ENCODE data around the gene CTNNA1.
"Not testable (repeated sequence)": the region's sequence is repeated elsewhere in the genome, so short reads cannot be mapped to it uniquely, and the experiment has no call there.

Gene CTNNA1, protein sequence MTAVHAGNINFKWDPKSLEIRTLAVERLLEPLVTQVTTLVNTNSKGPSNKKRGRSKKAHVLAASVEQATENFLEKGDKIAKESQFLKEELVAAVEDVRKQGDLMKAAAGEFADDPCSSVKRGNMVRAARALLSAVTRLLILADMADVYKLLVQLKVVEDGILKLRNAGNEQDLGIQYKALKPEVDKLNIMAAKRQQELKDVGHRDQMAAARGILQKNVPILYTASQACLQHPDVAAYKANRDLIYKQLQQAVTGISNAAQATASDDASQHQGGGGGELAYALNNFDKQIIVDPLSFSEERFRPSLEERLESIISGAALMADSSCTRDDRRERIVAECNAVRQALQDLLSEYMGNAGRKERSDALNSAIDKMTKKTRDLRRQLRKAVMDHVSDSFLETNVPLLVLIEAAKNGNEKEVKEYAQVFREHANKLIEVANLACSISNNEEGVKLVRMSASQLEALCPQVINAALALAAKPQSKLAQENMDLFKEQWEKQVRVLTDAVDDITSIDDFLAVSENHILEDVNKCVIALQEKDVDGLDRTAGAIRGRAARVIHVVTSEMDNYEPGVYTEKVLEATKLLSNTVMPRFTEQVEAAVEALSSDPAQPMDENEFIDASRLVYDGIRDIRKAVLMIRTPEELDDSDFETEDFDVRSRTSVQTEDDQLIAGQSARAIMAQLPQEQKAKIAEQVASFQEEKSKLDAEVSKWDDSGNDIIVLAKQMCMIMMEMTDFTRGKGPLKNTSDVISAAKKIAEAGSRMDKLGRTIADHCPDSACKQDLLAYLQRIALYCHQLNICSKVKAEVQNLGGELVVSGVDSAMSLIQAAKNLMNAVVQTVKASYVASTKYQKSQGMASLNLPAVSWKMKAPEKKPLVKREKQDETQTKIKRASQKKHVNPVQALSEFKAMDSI

DNA sequence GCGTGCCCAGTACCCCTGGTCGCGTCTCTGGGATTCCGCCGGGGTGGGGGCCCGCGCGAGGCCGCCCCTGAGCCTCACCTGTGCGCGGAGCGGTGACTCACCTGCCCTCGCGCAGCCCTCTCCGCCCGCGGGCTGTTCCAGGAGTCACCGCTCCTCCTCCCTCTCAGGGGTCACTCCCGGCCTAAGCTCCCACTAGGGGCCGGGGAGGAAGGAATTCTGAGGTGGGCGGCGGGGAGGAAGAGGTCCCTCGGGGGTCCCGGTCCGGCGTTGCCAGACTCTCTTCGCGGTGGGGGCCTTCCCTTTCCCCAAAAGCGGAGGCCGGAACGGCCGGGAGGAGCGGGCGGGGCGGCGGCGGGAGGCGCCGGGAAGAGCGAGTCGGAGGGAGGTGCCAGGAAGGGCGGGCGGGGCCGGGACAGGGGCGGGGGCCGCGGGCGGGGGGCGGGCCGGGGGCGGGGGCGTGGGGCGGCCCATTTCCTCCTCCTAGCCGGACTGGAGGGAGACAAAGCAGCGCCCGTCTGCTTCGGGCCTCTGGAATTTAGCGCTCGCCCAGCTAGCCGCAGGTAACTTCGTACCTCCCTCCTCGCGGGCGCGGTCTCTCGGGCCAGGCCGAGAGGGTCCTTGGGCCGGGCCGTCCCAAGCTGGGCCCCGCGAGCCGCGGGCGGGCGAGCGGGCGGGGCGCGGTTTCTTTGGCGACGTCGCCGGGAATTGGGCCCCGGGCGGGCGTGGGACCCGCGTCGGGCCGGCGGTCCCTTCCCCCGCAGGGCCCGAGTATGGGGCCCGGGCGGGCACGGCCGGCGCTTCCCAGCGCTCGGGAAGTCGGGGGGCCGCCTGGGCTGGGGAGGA lies at the start of gene CTNNA1:
TSS of gene CTNNA1 (plus strand) at position 475 of the 843 bp plus-strand sequence. CDS start 28,500 bp downstream, outside the sequence.
- DNase-seq, result peak; percentile 53

DNA sequence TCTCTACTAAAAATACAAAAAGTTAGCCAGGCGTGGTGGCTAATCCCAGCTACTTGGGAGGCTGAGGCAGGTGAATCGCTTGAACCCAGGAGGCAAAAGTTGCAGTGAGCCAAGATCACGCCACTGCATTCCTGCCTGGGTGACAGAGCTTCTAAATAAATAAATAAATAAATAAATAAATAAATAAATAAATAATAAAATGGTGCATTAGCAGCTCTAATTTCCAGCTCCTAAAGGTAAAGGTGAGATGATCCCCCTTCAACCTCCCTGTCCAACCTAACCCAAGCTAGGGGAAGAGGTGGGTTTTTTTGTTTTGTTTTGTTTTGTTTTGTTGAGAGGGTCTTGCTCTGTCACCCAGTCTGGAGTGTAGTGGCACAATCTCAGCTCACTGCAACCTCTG lies 49.4 kb upstream of the CTNNA1 start:
- DNase-seq, result not testable (repeated sequence)

DNA sequence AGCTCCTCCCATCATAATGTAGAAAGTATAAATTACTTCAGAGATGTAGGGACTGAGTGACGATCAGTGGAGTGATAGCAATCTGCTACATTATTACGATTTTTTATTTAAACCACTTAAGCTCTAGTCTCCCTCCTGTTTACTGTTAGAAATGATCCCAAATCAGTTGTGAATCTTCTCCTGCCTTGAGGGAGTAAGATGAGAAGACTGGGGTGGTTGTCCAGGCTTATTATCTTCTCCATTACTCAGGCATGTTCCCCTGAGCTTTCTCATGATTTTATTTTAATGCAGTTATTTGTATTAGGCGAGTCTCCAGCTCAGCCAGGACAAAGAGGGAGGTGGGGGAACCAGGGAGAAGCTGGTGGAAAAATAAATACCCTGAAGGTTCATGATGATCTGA lies 48.2 kb upstream of the CTNNA1 start:
- DNase-seq, result no peak

DNA sequence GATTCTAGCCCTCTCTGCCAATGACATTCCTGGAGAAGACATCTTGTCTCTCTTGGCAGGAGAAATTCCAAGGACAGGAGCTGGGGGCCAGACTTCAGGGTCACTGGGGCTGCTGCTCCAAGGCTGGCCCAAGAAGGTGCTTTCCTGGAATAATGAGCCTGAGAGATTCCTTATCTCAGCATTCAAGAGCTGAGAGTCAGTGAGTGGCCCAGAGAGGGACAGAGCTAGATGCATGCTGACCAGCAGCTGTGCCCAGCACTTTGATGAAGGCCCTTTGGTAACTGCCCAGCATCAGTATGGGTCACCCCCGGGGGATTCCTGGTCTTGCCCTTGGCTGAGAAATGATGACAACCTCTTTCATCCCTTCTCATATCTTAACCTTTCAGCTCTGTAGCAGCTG lies 47.7 kb upstream of the CTNNA1 start:
- DNase-seq, result no peak

DNA sequence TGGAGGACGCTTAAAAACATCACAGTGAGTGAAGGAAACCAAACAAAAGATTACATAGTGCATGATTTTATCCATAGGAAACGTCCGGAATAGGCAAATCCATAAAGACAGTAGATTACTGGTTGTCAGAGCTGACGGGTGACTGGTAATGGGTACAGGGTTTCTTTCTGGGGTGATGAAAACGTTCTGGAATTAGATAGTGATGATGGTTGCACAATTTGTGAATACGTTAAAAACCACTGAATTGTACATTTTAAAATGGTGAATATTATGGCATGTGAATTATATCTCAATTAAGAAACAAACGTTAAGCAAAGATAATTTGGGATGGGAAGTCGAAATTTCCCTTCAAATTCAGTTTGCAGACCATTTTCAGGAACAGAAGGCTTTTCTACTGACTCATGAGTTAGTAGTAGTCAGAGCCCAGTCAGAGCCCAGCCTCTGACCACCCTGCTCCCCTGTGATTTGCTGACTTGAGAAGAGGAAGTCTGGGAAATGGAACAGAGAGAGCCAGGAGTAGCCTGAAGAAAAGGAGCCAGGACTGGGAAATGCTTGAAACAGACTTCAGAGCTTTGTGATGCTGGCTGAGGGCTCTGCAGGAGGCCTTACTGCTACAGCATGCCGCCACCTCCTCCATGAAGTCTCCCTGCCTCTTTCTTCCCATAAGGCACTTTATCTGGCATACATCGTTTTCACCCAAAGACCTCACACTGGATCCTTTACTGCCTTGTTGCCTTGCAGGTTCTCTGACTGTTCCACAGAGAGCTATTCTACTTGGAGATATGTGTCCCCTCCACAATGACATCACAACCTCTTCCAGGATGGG lies 46.4 kb upstream of the CTNNA1 start:
- no peak for DNase-seq

DNA sequence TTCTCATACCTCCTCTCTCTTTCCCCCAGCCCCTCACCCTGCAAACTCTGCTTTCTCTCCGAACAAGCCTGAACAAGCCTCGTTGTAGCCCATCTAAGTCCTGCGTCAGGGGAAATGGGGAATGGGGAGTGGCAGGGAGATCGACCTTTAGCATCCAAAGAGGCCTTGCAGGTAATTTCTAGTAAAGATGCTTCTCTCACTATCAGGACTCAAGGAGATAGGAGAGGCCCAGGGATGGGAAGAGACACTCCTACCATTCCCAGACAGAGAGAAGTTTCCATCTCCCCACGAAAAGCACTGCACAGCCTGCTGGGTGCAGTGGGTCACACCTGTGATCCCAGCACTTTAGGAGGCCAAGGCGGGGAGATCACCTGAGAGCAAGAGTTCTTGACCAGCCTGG lies 44.4 kb upstream of the CTNNA1 start:
- no peak for DNase-seq

DNA sequence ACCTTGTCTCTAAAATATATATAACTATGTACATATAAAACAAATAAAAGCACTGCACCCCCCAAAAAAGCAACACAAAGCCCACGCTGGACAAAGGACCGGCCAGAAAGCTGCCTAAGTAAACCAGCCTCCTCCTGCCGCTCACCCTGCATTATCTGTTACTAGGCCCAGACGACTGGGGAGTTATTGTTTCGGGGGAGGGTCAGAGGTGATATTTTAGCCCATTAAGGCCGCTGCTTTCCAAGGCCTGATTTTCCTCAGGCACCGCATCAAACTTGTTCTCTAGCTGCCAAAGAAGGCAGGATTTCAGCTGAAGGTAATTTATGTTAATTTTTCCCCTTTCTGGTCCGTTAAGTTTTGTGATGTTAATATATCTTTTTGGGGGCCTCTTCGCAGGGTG lies 44.0 kb upstream of the CTNNA1 start:
- no peak for DNase-seq

DNA sequence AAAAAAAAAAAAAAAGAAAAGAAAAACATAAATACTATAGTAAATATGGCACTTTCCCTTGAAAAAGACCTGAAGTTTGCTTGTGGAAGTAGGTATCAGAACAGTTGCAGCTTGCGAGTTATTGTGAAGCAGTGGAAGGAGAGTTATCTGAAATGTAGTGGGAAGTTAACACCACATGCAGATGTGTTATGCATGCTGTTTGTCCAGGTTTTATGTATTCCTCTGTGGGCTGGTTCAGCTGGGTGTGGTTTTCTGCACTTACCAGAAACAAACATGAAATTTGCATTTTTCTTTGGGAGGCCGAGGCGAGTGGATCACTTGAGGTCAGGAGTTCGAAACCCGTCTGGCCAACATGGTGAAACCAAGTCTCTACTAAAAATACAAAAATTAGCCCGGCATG lies 42.1 kb upstream of the CTNNA1 start:
- DNase-seq, result no peak

DNA sequence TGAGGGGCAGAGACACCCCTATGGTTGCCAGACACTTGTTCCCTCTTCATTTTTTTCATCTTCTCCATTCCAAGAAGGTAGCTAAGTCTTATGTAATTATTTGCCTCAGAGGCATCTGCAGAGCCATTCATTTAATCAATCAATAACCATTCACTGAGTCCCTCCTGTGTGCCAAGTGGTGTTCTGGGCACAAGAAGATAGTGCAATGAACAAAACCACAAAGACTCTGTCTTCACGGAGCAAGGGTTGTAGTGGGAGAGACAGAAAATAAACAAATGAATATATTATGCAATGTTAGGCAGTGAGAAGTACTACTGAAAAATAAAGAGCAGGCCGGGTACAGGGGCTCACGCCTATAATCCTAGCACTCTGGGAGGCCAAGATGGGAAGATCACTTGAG lies 41.4 kb upstream of the CTNNA1 start:
- no peak for DNase-seq

DNA sequence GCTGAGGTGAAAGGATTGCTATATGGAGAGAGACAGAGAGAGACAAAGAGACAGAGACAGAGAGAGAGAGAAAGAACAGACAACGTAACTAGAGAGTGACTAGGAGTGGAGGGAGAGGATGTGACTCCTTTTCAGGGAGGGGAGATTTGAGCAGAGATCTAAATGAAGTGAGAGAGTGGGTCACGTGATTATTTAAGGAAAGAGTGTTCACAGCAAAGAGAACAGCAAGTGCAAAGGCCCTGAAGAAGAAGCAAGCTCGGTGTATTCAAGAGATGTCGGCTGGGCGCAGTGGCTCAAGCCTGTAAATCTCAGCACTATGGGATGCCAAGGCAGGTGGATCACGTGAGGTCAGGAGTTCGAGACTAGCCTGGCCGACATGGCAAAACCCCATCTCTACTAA lies 40.9 kb upstream of the CTNNA1 start:
- DNase-seq, result no peak

DNA sequence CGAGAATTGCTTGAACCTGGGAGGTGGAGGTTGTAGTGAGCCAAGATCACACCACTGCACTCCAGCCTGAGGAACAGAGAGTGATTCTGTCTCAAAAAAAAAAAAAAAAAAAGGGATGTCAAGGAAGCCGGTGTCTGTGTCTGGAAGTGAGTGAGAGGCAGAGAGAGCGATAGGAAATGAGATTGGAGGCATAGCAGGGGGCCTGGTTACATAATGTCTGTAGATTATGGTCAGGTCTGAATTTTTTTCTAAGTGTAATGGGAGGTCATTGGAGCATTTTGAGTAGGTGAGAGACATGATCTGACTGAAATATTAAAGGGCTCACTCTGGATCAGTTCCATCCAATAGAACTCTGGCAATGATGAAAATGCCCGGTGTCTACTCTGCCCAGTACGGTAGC lies 40.4 kb upstream of the CTNNA1 start:
- no peak for DNase-seq

DNA sequence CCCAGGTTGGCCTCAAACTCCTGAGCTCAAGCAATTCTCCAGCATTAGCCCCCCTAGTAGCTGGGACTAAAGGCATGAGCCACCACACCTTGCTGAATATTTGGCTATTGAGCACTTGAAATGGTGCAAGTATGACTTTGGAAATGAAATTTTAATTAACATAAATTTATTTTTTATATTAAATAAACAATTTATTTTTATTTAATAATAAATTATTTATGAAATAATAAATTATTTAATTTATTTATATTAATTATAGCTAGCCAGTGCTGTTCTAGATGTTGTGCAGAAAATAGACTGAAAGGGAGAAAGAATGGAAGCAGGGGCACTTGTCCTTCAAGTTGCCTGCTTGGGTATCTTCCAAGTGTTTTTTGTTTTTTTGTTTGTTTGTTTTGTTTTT lies 40.0 kb upstream of the CTNNA1 start:
- DNase-seq, result no peak

DNA sequence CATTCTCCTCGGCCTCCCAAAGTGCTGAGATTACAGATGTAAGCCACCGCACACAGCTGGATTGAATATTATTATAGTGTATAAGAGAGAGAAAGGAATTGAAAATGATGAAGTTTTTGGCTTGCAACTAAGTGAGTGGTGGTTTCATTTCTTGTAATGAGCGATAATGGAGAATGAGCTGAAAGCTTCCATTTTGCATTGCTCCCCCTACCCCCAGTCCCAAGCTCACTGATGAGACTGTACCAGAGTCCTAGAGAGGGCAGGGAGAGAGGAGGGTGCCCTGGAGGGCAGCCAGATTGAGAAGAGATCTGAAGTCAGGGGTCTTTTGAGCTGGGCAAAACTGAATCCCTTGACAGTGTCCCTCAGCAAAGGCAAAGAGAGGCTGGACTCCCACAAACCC lies 38.5 kb upstream of the CTNNA1 start:
- no peak for DNase-seq

DNA sequence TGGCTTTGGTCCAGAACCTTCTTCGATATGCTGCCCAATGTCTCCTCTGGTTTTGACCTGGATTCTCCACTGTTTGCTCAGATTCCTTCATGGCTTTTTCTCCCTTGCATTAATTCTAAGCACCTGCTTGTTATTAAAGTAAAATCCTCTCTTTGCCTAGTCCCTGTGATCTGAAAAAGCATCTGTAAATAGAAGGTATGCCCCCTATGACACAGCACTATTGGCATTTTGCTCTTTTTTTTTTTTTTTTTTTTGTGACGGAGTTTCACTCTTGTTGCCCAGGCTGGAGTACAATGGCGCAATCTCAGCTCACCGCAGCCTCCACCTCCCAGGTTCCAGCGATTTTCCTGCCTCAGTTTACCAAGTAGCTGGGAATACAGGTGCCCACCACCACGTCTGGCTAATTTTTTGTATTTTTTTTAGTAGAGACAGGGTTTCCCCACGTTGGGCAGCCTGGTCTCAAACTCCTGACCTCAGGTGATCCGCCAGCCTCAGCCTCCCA lies 37.2 kb upstream of the CTNNA1 start:
- not testable (repeated sequence) for DNase-seq

DNA sequence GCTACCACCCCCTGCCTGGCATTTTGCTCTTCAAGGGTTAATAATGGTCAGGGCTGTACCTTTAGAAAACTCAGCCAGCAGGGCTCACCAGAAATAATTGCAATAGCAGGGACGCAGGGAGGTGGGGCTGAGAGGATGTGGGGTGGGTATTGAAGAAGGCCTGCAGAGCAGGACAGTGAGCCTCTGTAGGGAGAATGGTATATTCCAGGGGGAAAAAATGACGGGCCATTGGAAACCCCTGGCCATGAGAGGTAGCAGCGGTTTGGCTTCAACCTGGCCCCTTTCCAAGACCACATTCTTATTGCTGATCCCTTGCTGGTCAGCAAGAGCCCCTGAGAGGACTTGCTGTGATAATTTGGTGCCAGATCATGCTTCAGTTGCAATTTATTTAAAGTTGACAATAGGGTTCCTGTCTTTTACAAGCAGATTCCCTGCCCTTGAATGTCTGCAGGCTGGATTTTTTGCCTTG lies 36.7 kb upstream of the CTNNA1 start:
- DNase-seq, result no peak

DNA sequence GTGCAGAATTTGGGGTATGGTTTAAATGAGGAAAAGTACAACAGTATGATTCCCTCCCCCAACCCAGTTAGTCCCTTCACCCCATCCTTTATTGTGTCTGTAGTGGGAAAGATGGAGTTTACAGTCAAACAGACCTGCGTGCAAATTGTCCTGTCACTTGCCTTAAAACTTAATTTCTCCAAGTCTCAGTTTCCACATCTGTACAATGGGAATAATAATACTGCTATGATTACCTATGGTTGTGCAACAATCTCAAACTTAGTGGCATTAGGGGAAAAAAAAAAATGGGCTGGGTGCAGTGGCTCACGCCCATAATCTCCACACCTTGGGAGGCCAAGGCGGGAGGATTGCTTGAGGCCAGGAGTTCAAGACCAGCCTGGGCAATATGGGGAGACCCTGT lies 35.8 kb upstream of the CTNNA1 start:
- no peak for DNase-seq

DNA sequence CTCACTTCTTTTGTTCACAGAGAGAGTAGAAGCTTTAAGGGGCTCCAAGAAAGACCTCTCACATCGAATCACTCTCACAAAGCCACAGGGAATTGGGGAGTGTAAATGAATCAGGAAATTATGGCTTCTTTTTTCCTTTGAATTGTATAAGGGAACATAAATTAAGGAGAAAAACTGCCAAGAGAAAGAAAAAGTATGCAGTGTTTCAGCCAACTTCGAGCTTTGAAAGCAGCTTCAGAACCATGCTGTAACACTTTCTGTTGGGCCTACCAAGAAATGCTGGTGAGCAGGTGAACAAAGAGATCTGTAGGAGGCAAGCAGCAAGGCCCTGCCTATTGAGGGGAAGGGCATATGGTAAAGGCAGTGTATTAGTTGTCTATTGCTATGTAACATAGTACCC lies 33.4 kb upstream of the CTNNA1 start:
- DNase-seq, result no peak

DNA sequence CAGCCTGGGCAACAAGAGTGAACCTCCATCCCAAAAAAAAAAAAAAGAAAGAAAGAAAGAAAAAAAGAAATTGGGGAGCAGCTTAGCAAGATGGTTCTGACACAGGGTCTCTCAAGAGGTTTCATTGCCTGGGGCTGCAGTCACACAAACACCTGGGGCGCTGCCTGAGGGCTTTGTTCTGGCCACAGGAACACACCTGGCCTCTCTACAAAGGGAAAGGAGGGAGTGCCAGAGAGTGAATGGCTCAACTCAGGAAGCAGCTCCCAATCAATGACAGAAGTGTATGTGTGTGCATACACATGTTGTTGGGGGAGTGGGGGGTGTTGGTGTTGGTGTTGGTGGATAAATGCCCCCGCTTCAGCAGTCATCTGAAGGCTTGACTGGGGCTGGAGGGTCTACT lies 32.4 kb upstream of the CTNNA1 start:
- DNase-seq, result no peak

DNA sequence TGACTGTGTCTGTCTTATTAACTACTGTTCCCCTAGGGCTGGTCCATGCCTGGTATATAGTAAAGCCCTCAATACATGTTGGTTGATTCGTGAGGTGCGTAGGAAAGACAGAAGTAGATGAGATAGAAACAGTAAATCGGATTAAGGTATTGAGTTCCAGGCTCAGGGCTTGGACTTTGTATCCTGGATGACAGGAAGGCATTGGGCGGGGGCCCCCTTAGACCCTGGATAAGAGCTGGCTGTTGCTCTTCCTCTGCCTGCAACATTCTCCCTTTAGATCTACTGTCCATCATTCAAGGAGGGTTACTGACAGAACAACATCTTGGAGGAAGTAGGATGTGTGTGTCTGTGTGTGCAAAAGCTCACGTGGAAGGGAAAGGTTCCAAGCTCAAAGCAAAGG lies 31.2 kb upstream of the CTNNA1 start:
- no peak for DNase-seq

DNA sequence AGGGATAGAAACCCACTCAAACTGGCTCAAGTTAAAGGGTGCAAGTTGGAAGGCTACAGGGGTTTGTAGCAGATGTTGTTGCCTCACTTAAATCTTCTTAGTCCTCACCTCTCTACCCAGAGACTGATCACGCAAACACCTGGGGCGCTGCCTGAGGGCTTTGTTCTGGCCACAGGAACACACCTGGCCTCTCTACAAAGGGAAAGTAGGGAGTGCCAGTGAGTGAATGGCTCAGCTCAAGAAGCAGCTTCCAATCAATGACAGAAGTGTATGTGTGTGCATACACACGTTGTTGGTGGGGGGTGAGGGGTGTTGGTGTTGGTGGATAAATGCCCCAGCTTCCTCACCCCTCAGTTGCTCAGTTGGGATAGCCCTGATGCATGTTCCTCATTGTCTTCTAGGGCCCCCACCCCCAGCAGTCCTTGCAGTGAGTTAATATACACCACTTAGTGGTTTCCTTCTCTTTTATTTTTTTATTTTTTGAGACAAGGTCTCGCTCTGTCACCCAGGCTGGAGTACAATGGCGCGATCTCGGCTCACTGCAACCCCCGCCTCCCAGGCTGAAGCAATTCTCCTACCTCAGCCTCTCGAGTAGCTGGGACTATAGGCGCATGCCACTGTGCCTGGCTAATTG lies 30.6 kb upstream of the CTNNA1 start:
- DNase-seq, result no peak

DNA sequence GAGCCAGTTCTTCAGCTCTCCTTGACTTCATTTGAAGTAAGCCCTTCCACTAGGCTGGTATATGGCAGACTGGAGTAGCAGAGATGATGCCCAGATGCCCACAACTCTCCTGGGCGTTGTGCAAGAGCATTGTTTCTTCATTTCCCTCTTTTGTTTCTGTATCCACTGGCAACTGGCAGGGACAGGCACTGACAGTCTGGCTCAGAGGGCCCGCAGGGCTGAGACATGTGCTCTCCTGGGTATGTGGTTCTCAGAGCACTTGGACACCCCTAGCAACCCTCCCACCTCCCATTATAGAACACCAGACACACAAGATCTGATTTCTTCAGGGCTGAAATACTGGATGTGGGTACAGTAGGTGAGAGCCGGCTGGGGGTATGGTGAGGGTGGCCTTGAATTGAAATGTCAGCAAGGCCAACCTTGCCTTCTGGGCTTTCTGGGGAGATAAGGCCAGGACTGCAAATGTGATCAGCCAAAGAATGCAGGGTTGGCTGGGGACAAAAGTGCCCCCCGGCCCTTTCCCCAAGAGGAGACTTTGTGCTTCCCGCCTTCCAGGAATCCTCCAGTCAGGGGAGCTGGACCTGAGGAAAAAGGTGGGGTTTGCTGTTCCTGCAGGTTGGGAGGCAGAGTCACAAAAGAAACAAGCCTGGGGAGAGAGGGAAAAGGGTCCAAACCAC lies 28.6 kb upstream of the CTNNA1 start:
- no peak for DNase-seq
